Natural killer cell treated with Interleukin-12 subunit alpha and Interleukin-12 subunit beta and Interleukin-15 and Interleukin-18, amount 100 ng/mL, for 72 hours (primary cell): Measurements from ENCODE around the gene KLHL29. TPM values are rescaled to one million over a fixed set of nuclear protein-coding genes. Genes with fewer than 3 reads are reported as not detected.
A peak's percentile ranks its signal among the peaks of the same experiment; 100 is the strongest.
"Not testable (repeated sequence)": the region's sequence is repeated elsewhere in the genome, so short reads cannot be mapped to it uniquely, and the experiment has no call there.

Source experiments
- ATAC-seq, 2 donors: fragments of 150-1000 bp; cut with Tn5 transposase in 1 of 2; sonication (Bioruptor Pico), chemical (Tn5 transposase) in 1 of 2; 2 replicates each; pipeline ENCODE4 v1.10.0; 2021
- DNase-seq: peaks from one replicate; pipeline ENCODE4 v3.0.0; 2022; ENCODE audit warnings: low spot score
- H3K27ac Mint-ChIP-seq, 2 donors: 1 replicate in 1 of 2; 2 replicates in 1 of 2; pipeline ENCODE4 v1.8.0; 2022; ENCODE audit warnings: mixed read lengths in 2 of 2, mild to moderate bottlenecking in 1 of 2, moderate library complexity in 1 of 2
- H3K27me3 Mint-ChIP-seq, 2 donors: 1 replicate in 1 of 2; 2 replicates in 1 of 2; pipeline ENCODE4 v1.8.0; 2022; ENCODE audit warnings: mixed read lengths in 2 of 2
- H3K36me3 Mint-ChIP-seq: one replicate; pipeline ENCODE4 v1.8.0; 2022; ENCODE audit warnings: mixed read lengths
- H3K4me1 Mint-ChIP-seq, 2 donors: 1 replicate in 1 of 2; 2 replicates in 1 of 2; pipeline ENCODE4 v1.8.0; 2022; ENCODE audit warnings: low read depth in 2 of 2, mixed read lengths in 2 of 2, mild to moderate bottlenecking in 1 of 2
- H3K4me3 Mint-ChIP-seq: one replicate; pipeline ENCODE4 v1.8.0; 2022; ENCODE audit warnings: mixed read lengths
- H3K9me3 Mint-ChIP-seq: 2 replicates; pipeline ENCODE4 v1.8.0; 2022; ENCODE audit warnings: mixed read lengths
- total RNA-seq, 2 donors: library from RNA; stranded (reverse); gene quantifications; one replicate each; pipeline ENCODE4 v1.2.3, GENCODE V29; 2022

The KLHL29 gene
- total RNA-seq, 2 donors from 2014 or later, result 0.11 to 0.12 TPM

DNA sequence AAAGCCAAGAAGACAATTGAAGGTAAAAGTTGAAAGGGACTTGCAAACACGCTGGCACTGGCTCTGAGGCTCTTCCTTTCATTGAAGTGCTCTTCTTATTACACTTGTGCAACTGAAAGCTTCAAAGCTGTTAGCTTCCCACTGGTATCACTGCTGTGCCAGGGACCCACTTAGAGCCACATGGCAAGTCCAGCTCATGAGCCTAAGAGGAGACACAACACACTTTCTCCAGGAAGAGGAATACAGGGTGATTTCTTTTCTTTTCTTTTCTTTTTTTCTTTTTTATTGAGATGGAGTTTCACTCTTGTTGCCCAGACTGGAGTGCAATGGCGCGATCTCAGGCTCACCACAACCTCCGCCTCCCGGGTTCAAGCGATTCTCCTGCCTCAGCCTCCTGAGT is 323.8 kb downstream of the KLHL29 start:
- no peaks in the 10 kb centered on the region for H3K27me3 Mint-ChIP-seq
- peaks cover 0 to 7% of the 10 kb centered on the region in 2 donors for H3K4me1 Mint-ChIP-seq
- H3K4me3 Mint-ChIP-seq, result no peak overlapping the region
- no peak overlapping the region for H3K27ac Mint-ChIP-seq
- H3K36me3 Mint-ChIP-seq, result no peaks in the 10 kb centered on the region
- ATAC-seq (no peak), DNase-seq (no peak)
- H3K9me3 Mint-ChIP-seq, result no peaks in the 10 kb centered on the region

DNA sequence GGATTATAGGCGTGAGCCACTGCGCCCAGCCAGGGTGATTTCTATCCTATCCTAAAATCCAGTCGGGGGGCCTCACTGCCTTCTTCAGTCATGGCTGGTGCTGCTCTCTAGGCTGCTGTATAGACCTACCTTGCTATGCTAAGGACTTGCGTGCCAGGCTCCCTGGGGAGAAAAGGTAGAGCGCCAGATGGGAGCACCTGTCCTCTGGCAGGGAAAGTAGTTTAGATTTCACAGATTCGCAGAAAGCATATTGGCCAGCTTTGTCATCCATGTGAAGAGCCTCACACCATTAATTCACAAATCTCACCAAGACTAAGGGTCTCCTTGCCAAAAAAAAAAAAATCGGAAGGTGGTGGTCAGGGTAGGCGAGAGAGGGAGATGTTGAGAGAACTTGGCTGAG is 324.3 kb downstream of the KLHL29 start:
- no peaks in the 10 kb centered on the region for H3K36me3 Mint-ChIP-seq
- no peak overlapping the region for H3K4me3 Mint-ChIP-seq
- no peaks in the 10 kb centered on the region for H3K9me3 Mint-ChIP-seq
- H3K27ac Mint-ChIP-seq, result no peak overlapping the region
- H3K4me1 Mint-ChIP-seq, result peaks cover 0 to 7% of the 10 kb centered on the region in 2 donors
- ATAC-seq (no peak), DNase-seq (no peak)
- H3K27me3 Mint-ChIP-seq, result no peaks in the 10 kb centered on the region

DNA sequence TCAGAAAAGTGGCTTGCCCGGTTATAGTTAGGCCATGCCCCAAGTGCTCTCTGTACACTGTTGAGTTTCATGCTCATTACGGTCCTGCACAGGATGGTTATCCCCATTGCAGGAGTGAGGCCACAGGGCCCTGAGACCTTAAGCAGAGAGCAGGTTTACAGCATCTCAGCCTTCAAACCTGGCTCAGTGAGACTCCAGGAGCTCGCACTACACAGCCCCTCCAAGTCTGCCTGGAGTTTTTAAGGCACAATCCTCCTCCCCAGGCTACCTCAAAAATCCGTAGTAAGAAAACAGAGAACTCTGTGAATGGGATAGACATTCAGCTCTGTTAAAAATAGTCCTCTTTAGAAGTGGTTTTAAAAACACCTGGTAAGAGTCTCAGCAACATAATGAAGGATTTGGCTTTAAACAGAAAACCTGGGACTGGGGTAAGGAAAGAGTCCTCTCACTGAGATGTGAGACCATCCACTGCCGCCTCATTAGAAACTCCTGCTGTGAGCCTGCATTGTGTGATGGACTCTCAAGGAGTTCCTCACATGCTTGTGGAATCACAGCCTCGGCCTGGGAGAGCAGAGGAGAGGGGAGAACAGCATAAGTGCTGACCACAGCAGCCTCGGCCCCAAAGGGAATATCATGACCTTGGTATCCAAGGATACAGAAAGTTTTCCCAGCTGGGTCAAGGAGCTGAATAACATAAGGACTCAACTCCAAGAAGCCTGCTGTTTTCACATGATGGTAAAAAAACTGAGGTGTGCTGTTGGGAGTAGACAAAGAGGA is 327.2 kb downstream of the KLHL29 start:
- DNase-seq (no peak), ATAC-seq (no peak)
- peaks cover 0 to 13% of the 10 kb centered on the region in 2 donors for H3K4me1 Mint-ChIP-seq
- no peaks in the 10 kb centered on the region for H3K27me3 Mint-ChIP-seq
- no peak overlapping the region for H3K27ac Mint-ChIP-seq
- no peak overlapping the region for H3K4me3 Mint-ChIP-seq
- no peaks in the 10 kb centered on the region for H3K36me3 Mint-ChIP-seq
- H3K9me3 Mint-ChIP-seq, result no peaks in the 10 kb centered on the region

DNA sequence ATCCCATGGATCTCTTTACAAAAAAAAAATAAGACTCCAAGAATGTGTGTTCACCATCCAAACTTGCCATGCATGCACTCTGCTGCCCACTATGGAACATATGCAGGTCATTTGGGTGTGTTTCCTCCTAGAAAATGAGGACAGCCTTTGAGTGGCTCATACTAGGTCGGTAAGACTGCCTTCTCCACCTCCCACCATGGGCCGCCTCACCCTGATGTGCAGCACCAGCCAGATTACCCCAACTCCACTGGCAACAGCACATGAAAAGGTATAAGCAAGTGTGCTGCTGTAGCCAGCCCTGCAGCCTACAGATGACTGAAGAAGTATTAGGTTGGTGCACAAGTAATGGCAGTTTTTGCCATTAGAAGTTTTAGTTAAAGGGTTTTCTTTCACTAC is 327.8 kb downstream of the KLHL29 start:
- ATAC-seq, result no peak
- Mint-ChIP-seq H3K27ac (no peak overlapping the region), H3K27me3 (no peaks in the 10 kb centered on the region), H3K36me3 (no peaks in the 10 kb centered on the region), H3K4me3 (no peak overlapping the region), H3K4me1 (peaks cover 0 to 14% of the 10 kb centered on the region in 2 donors), H3K9me3 (no peaks in the 10 kb centered on the region)
- peak; percentile 26 for DNase-seq

DNA sequence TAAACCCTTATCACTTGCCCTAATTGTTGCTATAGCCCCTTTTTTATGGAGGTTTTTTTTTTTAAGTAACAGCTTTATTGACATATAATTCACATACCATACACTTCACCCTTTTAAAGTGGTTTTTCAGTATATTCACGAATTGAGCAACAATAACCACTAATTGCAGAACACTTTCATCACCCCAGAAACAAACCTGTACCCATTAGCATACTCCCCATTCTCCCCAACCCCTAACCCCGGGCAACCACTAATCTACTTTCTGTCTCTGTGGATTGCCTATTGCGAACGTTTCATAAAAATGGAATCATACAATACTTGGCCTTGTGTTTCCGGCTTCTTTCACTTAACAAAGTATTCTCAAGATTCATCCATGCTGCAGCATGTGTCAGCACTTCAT is 328.4 kb downstream of the KLHL29 start:
- Mint-ChIP-seq H3K9me3 (no peaks in the 10 kb centered on the region), H3K4me3 (no peak overlapping the region), H3K36me3 (no peaks in the 10 kb centered on the region), H3K27ac (no peak overlapping the region), H3K4me1 (peaks cover 0 to 14% of the 10 kb centered on the region in 2 donors), H3K27me3 (no peaks in the 10 kb centered on the region)
- ATAC-seq (no peak), DNase-seq (no peak)

DNA sequence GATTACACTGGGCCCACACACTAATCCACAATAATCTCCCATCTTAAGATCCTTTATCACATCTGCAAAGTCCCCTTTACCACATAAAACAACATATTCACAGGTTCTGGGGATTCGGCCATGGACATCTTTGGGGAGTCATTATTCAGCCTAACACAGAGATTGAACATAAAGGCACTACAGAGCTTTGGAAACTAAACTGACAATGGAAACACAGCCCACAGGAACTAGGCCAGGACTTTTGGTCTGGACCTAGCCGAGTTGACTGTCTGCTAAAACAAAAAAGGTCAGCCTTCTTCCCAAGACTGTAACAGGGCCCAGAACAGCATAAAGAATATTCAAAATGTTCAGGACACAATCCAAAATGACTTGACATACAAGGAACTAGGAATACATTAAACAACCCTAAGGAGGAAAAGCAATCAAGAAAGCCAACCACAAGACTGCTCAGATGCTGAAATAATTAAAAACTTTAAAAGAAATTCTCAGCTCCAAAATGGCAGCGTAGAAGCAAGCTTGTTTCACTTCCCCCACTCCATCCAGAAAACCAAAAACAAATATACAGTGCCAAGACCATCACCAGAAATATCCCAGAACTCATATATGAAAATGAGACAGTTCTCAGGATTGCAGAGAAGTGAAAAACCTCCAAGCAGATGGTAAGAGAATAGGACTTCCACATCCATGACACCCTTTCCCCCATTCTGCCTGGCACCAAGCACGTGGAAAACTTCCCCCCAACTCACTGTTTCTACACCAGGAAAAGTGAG is 334.1 kb downstream of the KLHL29 start:
- Mint-ChIP-seq H3K4me1 (peaks cover 0 to 18% of the 10 kb centered on the region in 2 donors), H3K27ac (no peak overlapping the region), H3K4me3 (no peak overlapping the region), H3K9me3 (peaks cover 11% of the 10 kb centered on the region), H3K36me3 (peaks cover 23% of the 10 kb centered on the region), H3K27me3 (no peaks in the 10 kb centered on the region)
- no peak for ATAC-seq
- no peak for DNase-seq

DNA sequence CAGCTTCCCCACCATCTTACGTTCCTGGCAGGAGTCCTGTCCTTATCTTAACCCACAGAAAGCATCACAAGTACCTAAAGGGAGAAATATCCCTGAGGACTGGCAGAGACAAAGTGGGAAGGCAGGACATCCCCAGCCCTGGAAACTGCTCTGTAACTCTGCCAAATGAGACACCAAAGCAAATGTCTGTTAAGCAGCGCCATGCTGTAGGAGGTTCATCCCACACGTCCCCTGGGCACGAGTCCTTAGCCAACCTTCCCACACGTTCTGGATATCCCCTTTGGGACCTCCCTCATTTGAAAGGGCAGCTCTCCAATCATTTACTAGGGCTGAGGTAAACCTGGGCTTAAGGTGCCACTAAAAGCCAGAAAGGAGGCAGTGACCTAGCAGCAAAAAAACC is 334.7 kb downstream of the KLHL29 start:
- Mint-ChIP-seq H3K27ac (no peak overlapping the region), H3K9me3 (peaks cover 11% of the 10 kb centered on the region), H3K36me3 (peaks cover 23% of the 10 kb centered on the region), H3K4me3 (no peak overlapping the region), H3K4me1 (peaks cover 0 to 18% of the 10 kb centered on the region in 2 donors), H3K27me3 (no peaks in the 10 kb centered on the region)
- no peak for DNase-seq
- no peak for ATAC-seq

DNA sequence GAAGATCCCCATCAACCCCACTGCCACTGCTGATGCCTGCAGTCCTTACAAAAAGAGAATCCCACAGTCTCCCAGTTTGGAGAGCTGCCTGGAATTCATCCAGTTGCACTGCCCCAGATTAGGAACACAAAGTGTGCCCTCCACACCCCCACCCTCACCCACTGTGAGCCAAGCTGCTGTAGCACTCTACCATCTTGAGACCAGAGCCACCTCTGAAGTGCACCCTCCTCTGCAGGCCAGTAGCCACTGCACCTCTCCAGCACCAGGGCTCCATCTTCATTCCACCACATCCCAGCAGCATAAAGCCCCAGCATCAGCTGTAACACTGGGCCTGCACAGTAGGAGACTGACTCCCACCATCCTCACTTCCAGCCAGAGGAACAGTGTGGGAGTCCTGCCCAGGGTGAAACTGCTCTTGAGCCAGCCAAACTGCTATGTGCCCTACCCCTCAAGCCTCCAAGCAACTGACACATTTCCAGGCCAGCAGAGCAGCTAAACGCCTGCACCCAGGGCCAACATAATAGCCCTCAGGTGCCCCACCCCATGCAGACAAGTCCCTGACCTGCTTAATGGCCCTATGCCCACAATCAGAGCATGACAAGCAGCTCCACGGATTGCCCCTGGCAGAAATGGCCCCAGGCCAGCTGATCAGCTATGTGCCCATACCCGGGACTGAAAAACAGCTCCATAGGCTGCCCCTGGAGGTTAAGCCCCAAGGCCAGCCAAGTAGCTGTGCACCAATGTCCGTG is 335.9 kb downstream of the KLHL29 start:
- Mint-ChIP-seq H3K36me3 (peaks cover 33% of the 10 kb centered on the region), H3K27ac (no peak overlapping the region), H3K4me3 (no peak overlapping the region)

DNA sequence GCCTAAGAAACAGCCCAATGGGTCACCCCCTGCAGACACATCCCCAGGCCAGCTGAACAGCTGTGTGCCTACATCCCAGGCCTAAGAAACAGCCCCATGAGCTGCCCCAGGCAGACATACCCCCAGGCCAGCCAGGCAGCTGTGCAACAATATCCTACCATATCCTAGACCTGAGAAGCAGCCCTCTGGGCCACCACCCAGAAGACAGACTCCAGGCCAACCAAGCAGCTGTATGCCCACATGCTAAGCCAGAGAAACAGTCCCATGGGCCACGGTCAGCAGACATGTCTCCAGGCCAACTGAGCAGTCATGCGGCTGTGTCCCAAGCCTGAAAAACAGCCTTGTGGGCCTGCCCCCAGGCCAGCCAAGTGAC is 336.5 kb downstream of the KLHL29 start:
- Mint-ChIP-seq H3K27me3 (no peaks in the 10 kb centered on the region), H3K4me1 (peaks cover 0 to 18% of the 10 kb centered on the region in 2 donors), H3K27ac (no peak overlapping the region), H3K4me3 (no peak overlapping the region), H3K36me3 (peaks cover 34% of the 10 kb centered on the region), H3K9me3 (peaks cover 11% of the 10 kb centered on the region)
- ATAC-seq (no peak), DNase-seq (no peak)

More for the DNA sequence above, 335.9 kb downstream of the KLHL29 start:
- Mint-ChIP-seq H3K9me3 (peaks cover 11% of the 10 kb centered on the region), H3K4me1 (peaks cover 0 to 18% of the 10 kb centered on the region in 2 donors), H3K27me3 (no peaks in the 10 kb centered on the region)
- DNase-seq (no peak), ATAC-seq (no peak)

DNA sequence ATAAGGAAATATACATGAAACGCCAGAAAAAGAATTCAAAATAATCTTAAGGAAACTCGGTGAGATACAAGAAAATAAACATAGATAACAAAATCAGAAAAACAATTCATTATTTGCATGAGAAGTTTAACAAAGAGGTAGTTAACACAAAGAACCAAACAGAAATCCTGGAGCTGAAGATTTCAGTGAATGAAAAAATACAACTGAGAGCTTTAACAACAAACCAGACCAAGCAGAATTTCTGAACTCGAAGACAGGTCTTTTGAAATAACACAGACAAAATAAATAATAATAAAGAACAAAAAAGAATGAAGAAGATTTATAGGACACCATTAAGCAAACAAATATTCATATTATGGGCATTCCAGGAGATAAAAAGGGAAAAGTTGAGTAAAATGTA is 337.3 kb downstream of the KLHL29 start:
- Mint-ChIP-seq H3K27me3 (no peaks in the 10 kb centered on the region), H3K36me3 (peaks cover 34% of the 10 kb centered on the region), H3K27ac (no peak overlapping the region), H3K4me3 (no peak overlapping the region), H3K9me3 (peaks cover 11% of the 10 kb centered on the region), H3K4me1 (peaks cover 0 to 12% of the 10 kb centered on the region in 2 donors)
- DNase-seq, result no peak
- ATAC-seq, result no peak

DNA sequence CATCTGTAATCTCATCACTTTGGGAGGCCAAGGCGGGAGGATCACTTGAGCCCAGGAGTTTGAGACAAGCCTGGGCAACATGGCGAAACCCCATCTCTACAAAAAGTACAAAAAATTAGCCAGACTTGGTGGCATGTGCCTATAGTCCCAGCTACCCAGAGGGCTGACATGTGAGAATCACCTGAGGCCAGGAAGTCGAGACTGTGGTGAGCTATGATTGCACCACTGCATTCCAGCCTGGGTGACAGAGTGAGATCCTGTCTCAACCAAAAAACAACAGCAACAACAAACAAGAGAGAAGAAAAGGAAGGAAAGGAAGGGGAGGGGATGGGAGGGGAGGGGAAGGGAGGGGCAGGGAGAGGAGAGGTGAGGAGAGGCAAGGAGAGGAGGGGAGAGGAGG is 338.1 kb downstream of the KLHL29 start:
- H3K36me3 Mint-ChIP-seq, result peaks cover 34% of the 10 kb centered on the region
- H3K27ac Mint-ChIP-seq, H3K27me3 Mint-ChIP-seq, DNase-seq, ATAC-seq, H3K4me3 Mint-ChIP-seq: not testable (repeated sequence)
- peaks cover 11% of the 10 kb centered on the region for H3K9me3 Mint-ChIP-seq
- peaks cover 0 to 11% of the 10 kb centered on the region in 2 donors for H3K4me1 Mint-ChIP-seq

DNA sequence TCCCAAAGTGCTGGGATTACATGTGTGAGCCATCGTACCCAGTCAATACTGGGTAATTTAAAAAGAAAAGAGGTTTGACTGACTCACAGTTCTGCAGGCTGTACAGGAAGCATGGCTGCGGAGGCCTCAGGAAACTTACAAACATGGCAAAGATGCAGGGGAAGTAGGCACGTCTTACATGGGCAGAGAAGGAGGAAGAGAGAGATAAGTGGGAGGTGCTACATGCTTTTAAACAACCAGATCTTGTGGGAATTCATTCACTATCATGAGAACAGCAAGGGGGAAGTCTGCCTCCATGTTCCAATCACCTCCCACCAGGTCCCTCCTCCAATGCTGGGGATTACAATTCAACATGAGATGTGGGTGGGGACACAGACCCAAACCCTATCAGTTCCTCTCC is 349.4 kb downstream of the KLHL29 start:
- Mint-ChIP-seq H3K27ac (no peak overlapping the region), H3K9me3 (no peaks in the 10 kb centered on the region), H3K36me3 (peaks cover 14% of the 10 kb centered on the region), H3K27me3 (no peaks in the 10 kb centered on the region), H3K4me1 (peaks cover 0 to 4% of the 10 kb centered on the region in 2 donors), H3K4me3 (no peak overlapping the region)
- DNase-seq (no peak), ATAC-seq (no peak)

DNA sequence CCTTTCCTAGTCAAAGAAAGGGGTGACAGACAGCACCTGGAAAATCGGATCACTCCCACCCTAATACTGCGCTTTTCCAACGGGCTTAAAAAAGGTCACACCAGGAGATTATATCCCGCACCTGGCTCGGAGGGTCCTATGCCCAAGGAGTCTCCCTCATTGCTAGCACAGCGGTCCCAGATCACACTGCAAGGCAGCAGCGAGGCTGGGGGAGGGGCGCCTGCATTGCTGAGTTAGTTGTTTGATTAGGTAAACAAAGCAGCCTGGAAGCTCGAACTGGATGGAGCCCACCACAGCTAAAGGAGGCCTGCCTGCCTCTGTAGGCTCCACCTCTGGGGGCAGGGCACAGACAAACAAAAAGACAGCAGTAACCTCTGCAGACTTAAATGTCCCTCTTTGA is 351.8 kb downstream of the KLHL29 start:
- H3K4me3 Mint-ChIP-seq, H3K9me3 Mint-ChIP-seq, DNase-seq, H3K27ac Mint-ChIP-seq, H3K4me1 Mint-ChIP-seq, ATAC-seq, H3K27me3 Mint-ChIP-seq, H3K36me3 Mint-ChIP-seq: not testable (repeated sequence)
